ENCODE data around the gene MLXIP.

- TF ChIP-seq CTCF (IDR thresholded peaks at IDR 0.05): no peak
- TF ChIP-seq POLR2A (IDR thresholded peaks at IDR 0.05): no peak
These were observed 38.4 kb downstream of the MLXIP start for GRCh38 chr12:122116707-122117535.
